Astrocyte (in vitro differentiated cells and primary cell): ENCODE data around the gene ERVFRD-1. TPM values are rescaled to one million over a fixed set of nuclear protein-coding genes. Genes with fewer than 3 reads are reported as not detected.

Experiments
- DNase-seq: peaks from one replicate; pipeline ENCODE4 v3.0.0-alpha.2; 2010; ENCODE audit warnings: low read depth
- FAIRE-seq: peaks from 2 replicates; lab custom pipeline; 2011; peaks lifted over from hg19 to GRCh38; lab: Jason Lieb, UNC
- H2AFZ ChIP-seq: 2 replicates; pipeline ENCODE4 v1.6.0; 2012; ENCODE audit warnings: low read depth, low read length, inconsistent platforms
- H3K27ac ChIP-seq: 2 replicates; pipeline ENCODE4 v1.5.1; 2011; ENCODE audit warnings: low read depth, low read length, inconsistent platforms
- H3K27me3 ChIP-seq: 2 replicates; pipeline ENCODE4 v1.6.0; 2011; ENCODE audit warnings: low read length, inconsistent platforms; ENCODE audit not compliant: insufficient read depth
- H3K36me3 ChIP-seq: 2 replicates; pipeline ENCODE4 v1.5.1; 2011; ENCODE audit warnings: low read length, inconsistent platforms; ENCODE audit not compliant: insufficient read depth
- H3K4me1 ChIP-seq: 2 replicates; pipeline ENCODE4 v1.5.1; 2011; ENCODE audit warnings: low read length, inconsistent platforms; ENCODE audit not compliant: insufficient read depth
- H3K4me2 ChIP-seq: 2 replicates; pipeline ENCODE4 v1.6.0; 2012; ENCODE audit warnings: low read length, inconsistent platforms
- H3K4me3 ChIP-seq: 2 replicates; pipeline ENCODE4 v1.5.1; 2011; ENCODE audit warnings: low read depth, mild to moderate bottlenecking, low read length, inconsistent platforms; ENCODE audit not compliant: insufficient read depth
- H3K79me2 ChIP-seq: 2 replicates; pipeline ENCODE4 v1.6.0; 2012; ENCODE audit warnings: mild to moderate bottlenecking, low read length, inconsistent platforms; ENCODE audit not compliant: insufficient read depth
- H3K9ac ChIP-seq: 2 replicates; pipeline ENCODE4 v1.6.0; 2012; ENCODE audit warnings: mild to moderate bottlenecking, low read length, inconsistent platforms
- H3K9me3 ChIP-seq: 2 replicates; pipeline ENCODE4 v1.5.1; 2012; ENCODE audit warnings: low read depth, mild to moderate bottlenecking, low read length, inconsistent platforms; ENCODE audit not compliant: insufficient read depth
- H4K20me1 ChIP-seq: 2 replicates; pipeline ENCODE4 v1.6.0; 2012; ENCODE audit warnings: low read length, inconsistent platforms; ENCODE audit not compliant: insufficient read depth
- H3K27ac Mint-ChIP-seq: one replicate; pipeline ENCODE4 v1.8.0; 2021; ENCODE audit warnings: mild to moderate bottlenecking, mixed read lengths; ENCODE audit not compliant: unreplicated experiment
- H3K27me3 Mint-ChIP-seq: one replicate; pipeline ENCODE4 v1.8.0; 2021; ENCODE audit warnings: low read depth, mixed read lengths; ENCODE audit not compliant: unreplicated experiment
- H3K36me3 Mint-ChIP-seq: one replicate; pipeline ENCODE4 v1.8.0; 2021; ENCODE audit warnings: low read depth, mixed read lengths; ENCODE audit not compliant: unreplicated experiment
- H3K4me1 Mint-ChIP-seq: one replicate; pipeline ENCODE4 v1.8.0; 2021; ENCODE audit warnings: low read depth, mixed read lengths; ENCODE audit not compliant: unreplicated experiment
- H3K4me3 Mint-ChIP-seq: one replicate; pipeline ENCODE4 v1.8.0; 2021; ENCODE audit warnings: mild to moderate bottlenecking, moderate library complexity, mixed read lengths; ENCODE audit not compliant: unreplicated experiment
- H3K9me3 Mint-ChIP-seq: one replicate; pipeline ENCODE4 v1.8.0; 2021; ENCODE audit warnings: mild to moderate bottlenecking, mixed read lengths; ENCODE audit not compliant: unreplicated experiment
- EZH2 ChIP-seq: IDR thresholded peaks from 2 replicates; pipeline ENCODE4 v1.6.1; 2012; ENCODE audit warnings: mild to moderate bottlenecking, low read length, inconsistent platforms; ENCODE audit not compliant: insufficient read depth
- total RNA-seq: library from RNA; stranded (reverse); gene quantifications from 2 replicates; pipeline ENCODE4 v1.2.1, GENCODE V29; 2021
- TF ChIP-seq, protein P1 (sequence below): IDR thresholded peaks from 2 replicates; pipeline ENCODE4 v1.5.1; 2011; ENCODE audit warnings: low read depth, mild to moderate bottlenecking, inconsistent platforms, low read length, moderate library complexity; ENCODE audit not compliant: insufficient read depth

Gene ERVFRD-1
- total RNA-seq, 1 donor from 2014 or later = not detected

DNA sequence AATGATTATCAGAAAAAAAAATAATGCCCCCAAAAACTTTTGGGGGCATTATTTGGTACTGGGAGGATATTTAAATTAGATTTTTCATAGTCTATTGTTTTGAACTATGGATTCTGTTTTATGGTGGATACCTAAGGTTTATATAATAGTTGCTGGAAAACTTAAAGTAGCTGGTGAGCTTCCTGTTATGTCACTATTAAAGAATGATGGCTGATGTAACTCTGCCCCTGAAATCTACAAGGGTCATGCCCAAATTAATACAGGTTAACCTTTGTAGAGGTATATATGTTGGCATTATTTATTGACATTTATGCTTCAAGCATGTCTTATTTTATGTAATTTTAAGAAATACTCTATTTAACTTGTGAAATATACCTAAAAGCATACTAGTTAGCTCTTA, 25.3 kb upstream of the ERVFRD-1 start:
- Mint-ChIP-seq H3K36me3 (peaks cover 10% of the 10 kb centered on the region), H3K4me3 (no peak overlapping the region), H3K27me3 (no peaks in the 10 kb centered on the region), H3K9me3 (no peaks in the 10 kb centered on the region), H3K4me1 (peaks cover 28% of the 10 kb centered on the region), H3K27ac (no peak overlapping the region)
- H3K9me3 ChIP-seq = no peaks in the 10 kb centered on the region
- H2AFZ ChIP-seq = no peak overlapping the region
- H3K36me3 ChIP-seq = peaks cover 6% of the 10 kb centered on the region
- no peak overlapping the region for H3K4me2 ChIP-seq
- H3K4me1 ChIP-seq = peaks cover 7% of the 10 kb centered on the region
- no peaks in the 10 kb centered on the region for H3K27me3 ChIP-seq
- peaks cover 7% of the 10 kb centered on the region for H3K79me2 ChIP-seq
- H3K4me3 ChIP-seq = no peak overlapping the region
- no peak overlapping the region for H3K9ac ChIP-seq
- no peak for DNase-seq
- FAIRE-seq = no peak
- TF ChIP-seq, protein P1, sequence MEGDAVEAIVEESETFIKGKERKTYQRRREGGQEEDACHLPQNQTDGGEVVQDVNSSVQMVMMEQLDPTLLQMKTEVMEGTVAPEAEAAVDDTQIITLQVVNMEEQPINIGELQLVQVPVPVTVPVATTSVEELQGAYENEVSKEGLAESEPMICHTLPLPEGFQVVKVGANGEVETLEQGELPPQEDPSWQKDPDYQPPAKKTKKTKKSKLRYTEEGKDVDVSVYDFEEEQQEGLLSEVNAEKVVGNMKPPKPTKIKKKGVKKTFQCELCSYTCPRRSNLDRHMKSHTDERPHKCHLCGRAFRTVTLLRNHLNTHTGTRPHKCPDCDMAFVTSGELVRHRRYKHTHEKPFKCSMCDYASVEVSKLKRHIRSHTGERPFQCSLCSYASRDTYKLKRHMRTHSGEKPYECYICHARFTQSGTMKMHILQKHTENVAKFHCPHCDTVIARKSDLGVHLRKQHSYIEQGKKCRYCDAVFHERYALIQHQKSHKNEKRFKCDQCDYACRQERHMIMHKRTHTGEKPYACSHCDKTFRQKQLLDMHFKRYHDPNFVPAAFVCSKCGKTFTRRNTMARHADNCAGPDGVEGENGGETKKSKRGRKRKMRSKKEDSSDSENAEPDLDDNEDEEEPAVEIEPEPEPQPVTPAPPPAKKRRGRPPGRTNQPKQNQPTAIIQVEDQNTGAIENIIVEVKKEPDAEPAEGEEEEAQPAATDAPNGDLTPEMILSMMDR = no peak
- TF ChIP-seq EZH2 = no peak
- H3K27ac ChIP-seq = no peak overlapping the region
- H4K20me1 ChIP-seq = peaks cover under 1% of the 10 kb centered on the region

DNA sequence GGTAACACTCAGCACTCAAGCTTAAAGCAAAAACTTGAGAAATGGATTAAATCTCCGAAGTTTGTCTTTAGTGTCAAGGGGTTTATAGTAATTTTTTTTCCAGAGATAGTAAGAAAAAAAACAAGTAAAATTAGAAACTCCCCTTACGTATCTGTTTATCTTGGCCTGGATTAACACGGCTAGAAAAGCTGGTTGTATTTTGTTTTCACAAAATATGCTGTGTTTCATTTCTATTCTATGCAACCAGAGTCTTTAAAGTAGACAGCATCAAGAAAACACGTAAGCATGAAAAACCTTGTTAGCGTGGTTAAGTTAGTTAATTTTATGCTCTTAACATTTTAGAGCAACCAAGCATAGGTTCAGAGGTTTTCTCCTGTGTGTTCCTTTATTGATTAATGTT, 21.8 kb upstream of the ERVFRD-1 start:
- FAIRE-seq (no peak), DNase-seq (no peak)
- Histone ChIP-seq H3K9ac (no peak overlapping the region), H3K27ac (no peak overlapping the region), H2AFZ (no peak overlapping the region), H3K79me2 (peaks cover 31% of the 10 kb centered on the region), H4K20me1 (peaks cover 31% of the 10 kb centered on the region), H3K4me2 (no peak overlapping the region), H3K27me3 (no peaks in the 10 kb centered on the region), H3K36me3 (peaks cover 6% of the 10 kb centered on the region), H3K9me3 (no peaks in the 10 kb centered on the region), H3K4me3 (no peak overlapping the region), H3K4me1 (no peaks in the 10 kb centered on the region)
- no peak overlapping the region for H3K4me3 Mint-ChIP-seq
- no peak overlapping the region for H3K27ac Mint-ChIP-seq
- no peak for TF ChIP-seq EZH2
- TF ChIP-seq, protein P1 = no peak
- no peaks in the 10 kb centered on the region for H3K9me3 Mint-ChIP-seq
- no peaks in the 10 kb centered on the region for H3K27me3 Mint-ChIP-seq
- H3K4me1 Mint-ChIP-seq = peaks cover 21% of the 10 kb centered on the region
- H3K36me3 Mint-ChIP-seq = peaks cover 12% of the 10 kb centered on the region

DNA sequence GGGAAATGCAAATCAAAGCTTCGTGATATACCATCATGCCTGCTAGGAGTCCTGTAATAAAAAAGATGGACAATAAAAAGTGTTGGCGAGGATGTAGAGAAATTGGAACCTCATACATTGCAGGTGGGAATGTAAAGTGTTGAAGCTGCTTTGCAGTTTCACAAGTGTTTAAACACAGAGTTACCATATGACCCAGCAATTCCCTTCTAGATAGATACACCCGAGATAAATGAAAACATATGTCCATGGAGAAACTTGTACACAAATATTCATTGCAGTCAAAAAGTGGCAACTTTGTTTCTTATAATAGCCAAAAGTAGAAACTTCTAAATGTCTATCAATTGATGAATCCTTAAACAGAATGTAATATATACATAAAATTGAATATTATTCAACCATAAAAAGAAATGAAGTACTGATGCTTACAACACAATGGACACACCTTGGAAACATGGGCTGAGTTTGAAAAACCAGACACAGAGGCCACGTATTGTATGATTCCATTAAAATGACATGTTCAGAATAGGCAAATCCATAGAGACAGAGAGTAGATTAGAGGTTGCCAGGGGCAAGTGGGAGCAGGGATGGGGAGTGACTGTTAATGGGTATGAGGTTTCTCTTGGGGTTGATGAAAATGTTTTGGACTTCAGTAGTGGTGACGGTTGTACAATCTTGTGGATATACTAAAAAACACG, 20.8 kb upstream of the ERVFRD-1 start:
- Histone ChIP-seq H3K27me3 (no peaks in the 10 kb centered on the region), H3K4me3 (no peak overlapping the region), H3K4me2 (no peak overlapping the region), H2AFZ (no peak overlapping the region), H3K27ac (no peak overlapping the region), H3K79me2 (peaks cover 40% of the 10 kb centered on the region), H3K9me3 (no peaks in the 10 kb centered on the region), H3K9ac (no peak overlapping the region), H4K20me1 (peaks cover 40% of the 10 kb centered on the region), H3K4me1 (no peaks in the 10 kb centered on the region), H3K36me3 (peaks cover 6% of the 10 kb centered on the region)
- TF ChIP-seq, protein P1 = no peak
- TF ChIP-seq EZH2 = no peak
- Mint-ChIP-seq H3K27me3 (no peaks in the 10 kb centered on the region), H3K27ac (no peak overlapping the region), H3K36me3 (peaks cover 15% of the 10 kb centered on the region), H3K4me3 (no peak overlapping the region), H3K4me1 (peaks cover 18% of the 10 kb centered on the region), H3K9me3 (peaks cover 3% of the 10 kb centered on the region)
- FAIRE-seq (no peak), DNase-seq (no peak)
